Mesenchymal stem cell (in vitro differentiated cells and primary cell): ENCODE data around the gene GMEB1.

Experiments
- DNase-seq: peaks from one replicate; pipeline ENCODE4 v3.0.0-alpha.2; 2013
- H2AFZ ChIP-seq: one replicate; pipeline ENCODE4 v1.6.1; 2013; ENCODE audit warnings: low read depth, mild to moderate bottlenecking, control low read depth, inconsistent platforms, low read length, moderate library complexity
- H2AK5ac ChIP-seq: 2 replicates; pipeline ENCODE4 v1.6.1; 2013; ENCODE audit warnings: low read length, moderate library complexity, mild to moderate bottlenecking, inconsistent platforms; ENCODE audit not compliant: severe bottlenecking
- H2BK120ac ChIP-seq: one replicate; pipeline ENCODE4 v1.6.1; 2013; ENCODE audit warnings: low read depth, mild to moderate bottlenecking, inconsistent platforms, low read length, moderate library complexity
- H2BK12ac ChIP-seq, 2 experiments: one replicate each; pipeline ENCODE4 v1.6.1; 2013; ENCODE audit warnings: inconsistent platforms in 2 of 2, low read length in 2 of 2, mild to moderate bottlenecking in 2 of 2, moderate library complexity in 2 of 2, control low read depth in 1 of 2
- H2BK15ac ChIP-seq: one replicate; pipeline ENCODE4 v1.6.1; 2013; ENCODE audit warnings: mild to moderate bottlenecking, low read depth, inconsistent platforms; ENCODE audit not compliant: poor library complexity, severe bottlenecking
- H2BK5ac ChIP-seq: 2 replicates; pipeline ENCODE4 v1.6.1; 2013; ENCODE audit warnings: low read depth, mild to moderate bottlenecking, low read length, control low read depth, inconsistent platforms; ENCODE audit not compliant: poor library complexity, severe bottlenecking
- H3K14ac ChIP-seq, 2 experiments: one replicate each; pipeline ENCODE4 v1.6.1; 2013; ENCODE audit warnings: inconsistent platforms in 2 of 2, low read length in 2 of 2, control low read depth in 1 of 2, mild to moderate bottlenecking in 1 of 2, moderate library complexity in 1 of 2
- H3K18ac ChIP-seq, 2 experiments: one replicate each; pipeline ENCODE4 v1.6.1; 2013; ENCODE audit warnings: inconsistent platforms in 2 of 2, low read length in 2 of 2, control low read depth in 1 of 2, low read depth in 1 of 2, mild to moderate bottlenecking in 1 of 2
- H3K23ac ChIP-seq, 2 experiments: one replicate each; pipeline ENCODE4 v1.6.1; 2013; ENCODE audit warnings: inconsistent platforms in 2 of 2, low read length in 2 of 2, mild to moderate bottlenecking in 2 of 2, moderate library complexity in 2 of 2, control low read depth in 1 of 2
- H3K27ac ChIP-seq: 2 replicates; pipeline ENCODE4 v1.5.1; 2013; ENCODE audit warnings: mild to moderate bottlenecking, moderate library complexity, low read length, control low read depth, inconsistent platforms; ENCODE audit not compliant: poor library complexity, severe bottlenecking
- H3K27me3 ChIP-seq, 2 experiments: 2 replicates each; pipeline versions ENCODE4 v1.6.1 to v1.7.0; 2013; ENCODE audit warnings: low read length in 2 of 2, mild to moderate bottlenecking in 2 of 2, moderate library complexity in 2 of 2, control low read depth in 1 of 2, inconsistent platforms in 1 of 2; ENCODE audit not compliant: control insufficient read depth in 1 of 2, insufficient read depth in 1 of 2
- H3K36me3 ChIP-seq, 2 experiments: 2 replicates each; pipeline versions ENCODE4 v1.6.1 to v1.7.0; 2013; ENCODE audit warnings: low read length in 2 of 2, control low read depth in 1 of 2, inconsistent platforms in 1 of 2, low read depth in 1 of 2, mild to moderate bottlenecking in 1 of 2; ENCODE audit not compliant: insufficient read depth in 2 of 2, control insufficient read depth in 1 of 2
- H3K4ac ChIP-seq, 2 experiments: one replicate each; pipeline ENCODE4 v1.6.1; 2013; ENCODE audit warnings: inconsistent platforms in 2 of 2, low read length in 2 of 2, mild to moderate bottlenecking in 2 of 2, moderate library complexity in 2 of 2, control low read depth in 1 of 2, low read depth in 1 of 2
- H3K4me1 ChIP-seq: 2 replicates; pipeline ENCODE4 v1.6.1; 2013; ENCODE audit warnings: low read depth, low read length, control low read depth; ENCODE audit not compliant: control insufficient read depth, insufficient read depth
- H3K4me2 ChIP-seq: 2 replicates; pipeline ENCODE4 v1.6.1; 2013; ENCODE audit warnings: low read length, mild to moderate bottlenecking, inconsistent platforms; ENCODE audit not compliant: poor library complexity, severe bottlenecking
- H3K4me3 ChIP-seq, 2 experiments: 2 replicates each; pipeline versions ENCODE4 v1.5.1 to v1.7.0; 2013; ENCODE audit warnings: low read length in 2 of 2, mild to moderate bottlenecking in 2 of 2, control low read depth in 1 of 2, low read depth in 1 of 2; ENCODE audit not compliant: insufficient read depth in 1 of 2
- H3K79me1 ChIP-seq: replicated peaks from 2 replicates; pipeline ENCODE4 v1.6.1; 2013; ENCODE audit warnings: mild to moderate bottlenecking, control low read depth, low read length, inconsistent platforms; ENCODE audit not compliant: poor library complexity, severe bottlenecking
- H3K9ac ChIP-seq: 2 replicates; pipeline ENCODE4 v1.7.0; 2013; ENCODE audit warnings: mild to moderate bottlenecking, low read length, moderate library complexity
- H3K9me3 ChIP-seq: 2 replicates; pipeline ENCODE4 v1.7.0; 2013; ENCODE audit warnings: mild to moderate bottlenecking, low read length; ENCODE audit not compliant: control insufficient read depth
- H4K8ac ChIP-seq: one replicate; pipeline ENCODE4 v1.6.1; 2013; ENCODE audit warnings: inconsistent platforms, mild to moderate bottlenecking, low read length, moderate library complexity
- H4K91ac ChIP-seq: one replicate; pipeline ENCODE4 v1.6.1; 2013; ENCODE audit warnings: mild to moderate bottlenecking, low read length, inconsistent platforms
- WGBS: methylation state at CpG from one replicate; pipeline ENCODE4 v1.1.7; 2013; ENCODE audit warnings: mixed read lengths; 5-methylcytosine and 5-hydroxymethylcytosine counted together

Gene GMEB1

GRCh38 chr1:28737307-28738132 is 68.9 kb downstream of the GMEB1 start:
- H2BK5ac ChIP-seq = peak overlapping the region; percentile 39
- H3K14ac ChIP-seq = peak overlapping the region in 1 of 2 experiments; percentile 37

DNA sequence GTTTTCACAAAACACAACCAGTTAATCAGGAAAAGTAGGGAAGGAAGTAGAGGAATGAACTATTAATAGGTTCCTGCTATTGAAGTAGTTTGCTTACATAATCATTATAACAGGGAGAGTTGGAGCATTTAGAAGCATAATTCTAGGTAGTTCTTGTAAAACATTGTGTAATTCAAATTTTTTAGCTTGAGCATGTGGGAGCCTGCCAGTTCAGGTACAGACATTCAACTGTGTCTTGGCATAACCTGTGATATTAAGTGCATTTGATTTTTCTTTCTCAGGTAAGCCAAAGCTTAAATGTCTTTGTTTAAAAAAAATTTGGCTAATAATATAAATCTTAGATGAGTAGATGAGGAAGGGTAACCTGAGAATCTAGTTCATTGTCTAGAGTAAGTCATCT is 71.5 kb downstream of the GMEB1 start:
- DNase-seq = no peak
- no peak overlapping the region for H2BK15ac ChIP-seq
- H2AFZ ChIP-seq = no peak overlapping the region
- no peaks in the 10 kb centered on the region for H3K27me3 ChIP-seq
- H3K79me1 ChIP-seq = peaks cover 1% of the 10 kb centered on the region
- H2AK5ac ChIP-seq = no peak overlapping the region
- H3K4me3 ChIP-seq = no peak overlapping the region
- no peak overlapping the region for H2BK5ac ChIP-seq
- no peak overlapping the region for H3K27ac ChIP-seq
- no peak overlapping the region for H3K4me2 ChIP-seq
- H2BK12ac ChIP-seq = no peak overlapping the region
- H3K18ac ChIP-seq = no peak overlapping the region
- no peak overlapping the region for H3K4ac ChIP-seq
- no peak overlapping the region for H4K91ac ChIP-seq
- H3K9ac ChIP-seq = peak overlapping the region; percentile 99
- peaks cover 8% of the 10 kb centered on the region for H3K4me1 ChIP-seq
- no peak overlapping the region for H2BK120ac ChIP-seq
- H4K8ac ChIP-seq = no peak overlapping the region
- H3K36me3 ChIP-seq = peaks cover 39 to 67% of the 10 kb centered on the region in 2 experiments
- no peak overlapping the region for H3K14ac ChIP-seq
- no peaks in the 10 kb centered on the region for H3K9me3 ChIP-seq
- no peak overlapping the region for H3K23ac ChIP-seq

More at GRCh38 chr1:28737307-28738132, 68.9 kb downstream of the GMEB1 start:
- Histone ChIP-seq H3K4me1 (peaks cover 6% of the 10 kb centered on the region), H3K79me1 (peaks cover 1% of the 10 kb centered on the region), H3K27me3 (no peaks in the 10 kb centered on the region), H3K23ac (no peak overlapping the region), H2AK5ac (no peak overlapping the region), H2AFZ (peak overlapping the region; percentile 64), H3K9ac (peak overlapping the region; percentile 99), H4K8ac (peak overlapping the region; percentile 94), H3K27ac (peak overlapping the region; percentile 76), H3K4ac (peak overlapping the region; percentile 88 to 100), H3K4me2 (peak overlapping the region; percentile 68), H2BK12ac (peak overlapping the region in 1 of 2 experiments; percentile 70), H2BK15ac (peak overlapping the region; percentile 75), H3K36me3 (peaks cover 23 to 41% of the 10 kb centered on the region in 2 experiments), H3K9me3 (no peaks in the 10 kb centered on the region), H2BK120ac (peak overlapping the region; percentile 78), H4K91ac (peak overlapping the region; percentile 57), H3K4me3 (peak overlapping the region; percentile 91 to 95), H3K18ac (peak overlapping the region; percentile 93 to 98)
- DNase-seq = peak; percentile 71
- under 1% methylated on average over 51 of the region's 53 CpGs for WGBS

DNA sequence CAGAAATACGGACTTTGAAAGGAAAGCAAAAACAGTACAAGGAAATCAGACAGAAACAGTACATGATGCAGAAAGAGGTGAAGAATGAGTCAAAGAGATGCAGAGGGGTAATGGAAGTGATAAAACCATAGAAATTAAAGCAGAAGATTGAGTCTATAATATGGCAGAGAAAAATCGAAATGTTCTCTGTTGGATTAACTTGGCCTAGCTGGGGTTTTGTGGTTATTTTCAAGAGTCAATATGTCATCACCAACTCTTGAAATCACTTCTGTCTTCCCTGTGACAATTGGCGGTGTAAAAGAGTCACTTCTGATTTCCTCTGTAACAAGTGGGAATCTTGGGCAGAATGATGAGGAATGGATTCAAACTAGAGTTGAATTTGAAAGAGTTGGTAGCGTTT is 75.6 kb downstream of the GMEB1 start:
- Histone ChIP-seq H2AK5ac (no peak overlapping the region), H2AFZ (no peak overlapping the region), H3K79me1 (no peaks in the 10 kb centered on the region), H2BK15ac (no peak overlapping the region), H3K27me3 (no peaks in the 10 kb centered on the region), H3K18ac (no peak overlapping the region), H3K9ac (no peak overlapping the region), H3K14ac (no peak overlapping the region), H4K8ac (no peak overlapping the region), H3K23ac (no peak overlapping the region), H3K36me3 (peaks cover 52 to 80% of the 10 kb centered on the region in 2 experiments), H3K4ac (no peak overlapping the region), H3K4me2 (no peak overlapping the region), H3K4me1 (peaks cover 7% of the 10 kb centered on the region), H2BK5ac (no peak overlapping the region), H3K4me3 (no peak overlapping the region), H3K27ac (no peak overlapping the region), H4K91ac (no peak overlapping the region), H3K9me3 (no peaks in the 10 kb centered on the region), H2BK120ac (no peak overlapping the region), H2BK12ac (no peak overlapping the region)
- 98% methylated on average over 4 of the region's 4 CpGs for WGBS
- no peak for DNase-seq

- H2BK120ac ChIP-seq = no peak overlapping the region
- no peaks in the 10 kb centered on the region for H3K79me1 ChIP-seq
- H2BK12ac ChIP-seq = no peak overlapping the region
- no peak overlapping the region for H2AFZ ChIP-seq
- H4K91ac ChIP-seq = no peak overlapping the region
- no peak overlapping the region for H2BK15ac ChIP-seq
- no peak overlapping the region for H3K9ac ChIP-seq
- H3K14ac ChIP-seq = no peak overlapping the region
- H2BK5ac ChIP-seq = no peak overlapping the region
- no peak overlapping the region for H3K4ac ChIP-seq
- H3K4me1 ChIP-seq = peaks cover 5% of the 10 kb centered on the region
- 98% methylated on average over 4 of the region's 6 CpGs for WGBS
- no peak for DNase-seq
- H3K27ac ChIP-seq = no peak overlapping the region
- no peaks in the 10 kb centered on the region for H3K9me3 ChIP-seq
- H3K4me3 ChIP-seq = no peak overlapping the region
- H3K36me3 ChIP-seq = peaks cover 48 to 69% of the 10 kb centered on the region in 2 experiments
- H3K27me3 ChIP-seq = no peaks in the 10 kb centered on the region
- H3K18ac ChIP-seq = no peak overlapping the region
- H4K8ac ChIP-seq = no peak overlapping the region
- no peak overlapping the region for H3K23ac ChIP-seq
- H3K4me2 ChIP-seq = peak overlapping the region; percentile 14
- H2AK5ac ChIP-seq = no peak overlapping the region
Measured at GRCh38 chr1:28745653-28746173, 77.1 kb downstream of the GMEB1 start.
